ENCODE measurements around the gene IKBIP.

The IKBIP gene

DNA sequence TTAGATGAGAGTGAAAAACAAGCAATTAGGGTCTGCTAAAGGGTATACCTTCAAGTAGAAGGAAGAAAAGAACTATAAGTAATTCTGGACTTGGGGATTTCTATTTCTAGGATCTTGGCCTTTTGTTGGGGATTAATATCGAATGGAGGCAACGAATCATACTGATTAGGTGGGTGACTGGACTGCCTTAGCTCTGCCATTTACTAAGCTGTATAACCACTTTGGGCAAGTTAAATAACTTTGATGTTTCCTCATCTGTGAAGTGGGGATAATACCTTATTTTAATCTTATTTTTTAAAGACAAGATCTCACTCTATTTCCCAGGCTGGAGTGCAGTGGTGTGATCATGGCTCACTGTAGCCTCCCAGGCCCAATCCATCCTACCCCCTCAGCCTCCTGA is 6.6 kb downstream of the IKBIP start:
- DNase-seq (ENCODE audit: low read depth), result no peak
- no peak overlapping the region for H3K4me3 ChIP-seq (ENCODE audit: low read depth, low read length)
- no peak for TF ChIP-seq CTCF (conservative IDR thresholded peaks at IDR 0.05; ENCODE audit: low read depth, low read length)

- TF ChIP-seq CTCF (conservative IDR thresholded peaks at IDR 0.05; ENCODE audit: low read depth, low read length), result no peak
- H3K4me3 ChIP-seq (ENCODE audit: low read depth, low read length), result no peak overlapping the region
- no peak for DNase-seq (ENCODE audit: low read depth)
These were observed 7.5 kb downstream of the IKBIP start for GRCh38 chr12:98637068-98637467.

- no peak overlapping the region for H3K4me3 ChIP-seq (ENCODE audit: low read depth, low read length)
- TF ChIP-seq CTCF (conservative IDR thresholded peaks at IDR 0.05; ENCODE audit: low read depth, low read length), result no peak
- peak; percentile 82 for DNase-seq (ENCODE audit: low read depth)
These were observed 8.8 kb downstream of the IKBIP start for GRCh38 chr12:98635657-98636323.

GRCh38 chr12:98618952-98619351 is 25.6 kb downstream of the IKBIP start:
- no peak for TF ChIP-seq CTCF (conservative IDR thresholded peaks at IDR 0.05; ENCODE audit: low read depth, low read length)
- peak; percentile 78 for DNase-seq (ENCODE audit: low read depth)
- no peak overlapping the region for H3K4me3 ChIP-seq (ENCODE audit: low read depth, low read length)

DNA sequence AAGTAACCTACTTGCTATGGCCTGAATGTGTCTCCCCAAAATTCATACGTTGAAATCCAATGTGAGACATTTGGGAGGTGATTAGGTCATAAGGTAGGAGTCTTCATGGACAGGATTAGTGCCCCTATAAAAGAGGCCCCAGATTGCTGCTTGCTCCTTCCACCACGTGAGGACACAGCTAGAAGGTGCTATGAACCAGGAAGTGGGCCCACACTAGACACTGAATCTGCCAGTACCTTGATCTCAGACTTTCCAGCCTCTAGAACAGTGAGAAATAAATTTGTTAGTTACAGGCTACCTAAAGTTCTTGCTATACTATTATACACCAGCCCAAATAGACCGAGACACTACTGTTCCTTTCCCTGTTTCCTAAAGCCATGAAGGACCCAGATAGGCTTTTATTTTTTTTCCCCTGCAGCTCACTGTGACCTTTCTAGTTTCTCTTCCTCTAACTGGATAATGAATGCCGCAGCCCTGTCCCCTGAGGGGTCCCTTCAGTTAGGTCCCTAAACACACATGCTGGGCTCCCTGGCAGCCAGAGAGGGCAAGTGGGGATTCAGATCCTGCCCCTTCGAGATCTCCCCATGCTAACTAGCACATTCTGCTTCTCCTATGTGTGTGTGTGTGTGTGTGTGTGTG is 31.8 kb downstream of the IKBIP start:
- no peak for DNase-seq (ENCODE audit: low read depth)
- no peak for TF ChIP-seq CTCF (conservative IDR thresholded peaks at IDR 0.05; ENCODE audit: low read depth, low read length)
- no peak overlapping the region for H3K4me3 ChIP-seq (ENCODE audit: low read depth, low read length)

GRCh38 chr12:98610596-98610995 is 34.0 kb downstream of the IKBIP start:
- no peak for DNase-seq (ENCODE audit: low read depth)
- H3K4me3 ChIP-seq (ENCODE audit: low read depth, low read length), result no peak overlapping the region
- TF ChIP-seq CTCF (conservative IDR thresholded peaks at IDR 0.05; ENCODE audit: low read depth, low read length), result no peak

All from choroid plexus epithelial cell (primary cell).